Keratinocyte (primary cell): ENCODE data around the gene PLD1.

ENCODE experiments used
- EZH2 ChIP-seq: IDR thresholded peaks from one replicate; pipeline ENCODE4 v1.6.1; 2012; ENCODE audit warnings: inconsistent platforms, mild to moderate bottlenecking, low read length, moderate library complexity
- TF ChIP-seq, protein P1 (sequence below), 3 experiments: IDR thresholded peaks in 1 of 3; conservative IDR thresholded peaks in 1 of 3; optimal IDR thresholded peaks in 1 of 3; 2 replicates in 2 of 3; 3 replicates in 1 of 3; pipeline versions ENCODE3 to v1.5.1; 2011; ENCODE audit warnings: low read length in 3 of 3, mild to moderate bottlenecking in 3 of 3, moderate library complexity in 2 of 3, control low read depth in 1 of 3, inconsistent platforms in 1 of 3; ENCODE audit not compliant: insufficient read depth in 2 of 3; ENCODE audit errors: extremely low read depth in 1 of 3

DNA sequence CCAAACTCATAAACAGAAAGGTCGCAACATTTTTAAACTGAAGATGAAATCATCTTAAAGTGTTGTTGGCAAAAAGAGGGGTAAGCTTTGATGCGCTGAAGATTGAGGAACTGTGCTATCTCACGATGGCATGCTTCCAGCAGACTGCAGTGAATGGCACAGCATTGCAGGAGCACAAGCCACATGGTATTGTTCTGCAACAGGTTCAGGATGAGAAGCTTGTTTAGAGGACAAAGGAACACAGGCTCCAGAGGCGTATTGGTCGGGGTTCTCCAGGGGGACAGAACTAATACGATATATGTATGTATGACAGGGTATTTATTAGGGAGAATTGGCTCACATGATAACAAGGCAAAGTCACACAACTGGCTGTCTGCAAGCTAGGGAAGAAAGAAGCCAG is 13.8 kb upstream of the PLD1 start:
- TF ChIP-seq EZH2: no peak
- TF ChIP-seq, protein P1, sequence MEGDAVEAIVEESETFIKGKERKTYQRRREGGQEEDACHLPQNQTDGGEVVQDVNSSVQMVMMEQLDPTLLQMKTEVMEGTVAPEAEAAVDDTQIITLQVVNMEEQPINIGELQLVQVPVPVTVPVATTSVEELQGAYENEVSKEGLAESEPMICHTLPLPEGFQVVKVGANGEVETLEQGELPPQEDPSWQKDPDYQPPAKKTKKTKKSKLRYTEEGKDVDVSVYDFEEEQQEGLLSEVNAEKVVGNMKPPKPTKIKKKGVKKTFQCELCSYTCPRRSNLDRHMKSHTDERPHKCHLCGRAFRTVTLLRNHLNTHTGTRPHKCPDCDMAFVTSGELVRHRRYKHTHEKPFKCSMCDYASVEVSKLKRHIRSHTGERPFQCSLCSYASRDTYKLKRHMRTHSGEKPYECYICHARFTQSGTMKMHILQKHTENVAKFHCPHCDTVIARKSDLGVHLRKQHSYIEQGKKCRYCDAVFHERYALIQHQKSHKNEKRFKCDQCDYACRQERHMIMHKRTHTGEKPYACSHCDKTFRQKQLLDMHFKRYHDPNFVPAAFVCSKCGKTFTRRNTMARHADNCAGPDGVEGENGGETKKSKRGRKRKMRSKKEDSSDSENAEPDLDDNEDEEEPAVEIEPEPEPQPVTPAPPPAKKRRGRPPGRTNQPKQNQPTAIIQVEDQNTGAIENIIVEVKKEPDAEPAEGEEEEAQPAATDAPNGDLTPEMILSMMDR (optimal IDR thresholded peaks at IDR 0.05 in 1 of 3, IDR thresholded peaks at IDR 0.05 in 1 of 3, conservative IDR thresholded peaks at IDR 0.05 in 1 of 3; ENCODE audit: extremely low read depth in 1 of 3, insufficient read depth in 2 of 3, low read length in 3 of 3): no peak
